ENCODE measurements around the gene FXR2. TPM values are rescaled to one million over a fixed set of nuclear protein-coding genes. Genes with fewer than 3 reads are reported as not detected.

Gene FXR2
- total and polyA plus RNA-seq, 10 of the 15 experiments (the other 5 are each of a cell fraction or from before 2014, with no cell fraction given), result 1.6 to 33.3 (median 22.0) TPM

- 0 out of 2 replicates have a peak, but pooled peaks have one; percentile 38 for TF ChIP-seq ZSCAN29 (IDR thresholded peaks at IDR 0.05)
- TF ChIP-seq RUNX3 (IDR thresholded peaks at IDR 0.05; ENCODE audit: low read length), result no peak
- TF ChIP-seq HDAC2 (IDR thresholded peaks at IDR 0.05), result no peak
- no peak for TF ChIP-seq MTA2 (IDR thresholded peaks at IDR 0.05; ENCODE audit: low read depth)
- no peak for TF ChIP-seq CBX5 (IDR thresholded peaks at IDR 0.05; ENCODE audit: low read depth)
- no peak for TF ChIP-seq KAT2A (conservative IDR thresholded peaks at IDR 0.05; ENCODE audit: control insufficient read depth, low read depth, low read length)
- no peak for TF ChIP-seq POLR2AphosphoS5 (IDR thresholded peaks at IDR 0.05; ENCODE audit: low read length)
- peak; percentile 98 for TF ChIP-seq IKZF1 (conservative IDR thresholded peaks at IDR 0.05)
- TF ChIP-seq SPI1 (IDR thresholded peaks at IDR 0.05; ENCODE audit: borderline replicate concordance, insufficient read depth, low read depth, low read length), result no peak
- no peak for TF ChIP-seq CBX3 (IDR thresholded peaks at IDR 0.05; ENCODE audit: borderline replicate concordance, low read depth)
- TF ChIP-seq RB1 (IDR thresholded peaks at IDR 0.05; ENCODE audit: borderline replicate concordance), result peak; percentile 88
- peak; percentile 27; the same call in 1 of the 2 replicates for TF ChIP-seq CREM (IDR thresholded peaks at IDR 0.05; ENCODE audit: low read depth)
- no peak for TF ChIP-seq NR2C1 (IDR thresholded peaks at IDR 0.05)
- TF ChIP-seq NFYA (IDR thresholded peaks at IDR 0.05; ENCODE audit: borderline replicate concordance, low read depth, low read length), result no peak
- TF ChIP-seq TCF3 (IDR thresholded peaks at IDR 0.05; ENCODE audit: borderline replicate concordance, insufficient read depth, low read depth, low read length), result no peak
- TF ChIP-seq MXI1 (IDR thresholded peaks at IDR 0.05; ENCODE audit: low read depth, low read length), result no peak
- TF ChIP-seq ZBTB33 (IDR thresholded peaks at IDR 0.05), result no peak
- TF ChIP-seq PBX3 (IDR thresholded peaks at IDR 0.05; ENCODE audit: insufficient replicate concordance, low read depth, low read length), result no peak
- TF ChIP-seq E2F4 (IDR thresholded peaks at IDR 0.05; ENCODE audit: low read depth, low read length), result peak; percentile 44; the same call in 1 of the 2 replicates
- TF ChIP-seq POLR2A (IDR thresholded peaks at IDR 0.05; ENCODE audit: low read depth, low read length), result peak; percentile 77
- TF ChIP-seq ZBTB40 (IDR thresholded peaks at IDR 0.05; ENCODE audit: borderline replicate concordance), result no peak
Measured at GRCh38 chr17:7614425-7615264, at the start of gene FXR2 (continued).
